Measurements from ENCODE around the gene CDC42EP4. TPM values are rescaled to one million over a fixed set of nuclear protein-coding genes. Genes with fewer than 3 reads are reported as not detected.

The CDC42EP4 gene
- total and polyA plus RNA-seq, 12 donors, result 18.6 to 87.6 (median 30.8) TPM

GRCh38 chr17:73234736-73235135 lies 77.1 kb downstream of the CDC42EP4 start:
- Histone ChIP-seq H3K27me3 (no peaks in the 10 kb centered on the region), H3K27ac (no peak overlapping the region), H3K9me3 (no peaks in the 10 kb centered on the region), H3K4me3 (no peak overlapping the region), H3K4me1 (peaks cover 0 to 60% (median 40%) of the 10 kb centered on the region in 9 donors), H3K36me3 (peaks cover 0 to 48% (median 18%) of the 10 kb centered on the region in 9 donors)
- ATAC-seq (no peak), DNase-seq (no peak)
- TF ChIP-seq CTCF (IDR thresholded peaks at IDR 0.05), result no peak
- intact Hi-C loops (cut with DNase I), result loop anchor here in 5 of 10 donors (5.0 kb wide), 3 partner anchors 37 to 507 kb away; partner anchors contain the start of gene COG1 (in 4 of the 5)
- 87 to 93% methylated on average over 10 of the region's 10 CpGs for WGBS, 2 donors

Other genes starting within 250 kb of the CDC42EP4 start
- gene SLC39A11, start 219.3 kb downstream of the CDC42EP4 start, total RNA-seq, result 10 to 100 TPM in 1 of 10 donors, 1 to 10 TPM in 9; 3.9 to 11.3 (median 7.1) TPM
- 1 to 10 TPM; 2.4 to 4.5 TPM for gene SLC39A11, start 219.3 kb downstream of the CDC42EP4 start, polyA plus RNA-seq
- gene SSTR2, start 147.0 kb downstream of the CDC42EP4 start, total RNA-seq, result 1 to 10 TPM in 2 of 10 donors, under 1 TPM in 8; 0.04 to 1.2 (median 0.44) TPM
- gene SSTR2, start 147.0 kb downstream of the CDC42EP4 start, polyA plus RNA-seq, result under 1 TPM; 0.16 to 0.37 TPM
- 10 to 100 TPM; 44.4 to 70.6 (median 58.0) TPM for gene COG1, start 118.9 kb downstream of the CDC42EP4 start, total RNA-seq
- 10 to 100 TPM; 27.1 to 97.2 TPM for gene COG1, start 118.9 kb downstream of the CDC42EP4 start, polyA plus RNA-seq
- not detected for gene CPSF4L, start 50.1 kb downstream of the CDC42EP4 start, total RNA-seq
- not detected for gene CPSF4L, start 50.1 kb downstream of the CDC42EP4 start, polyA plus RNA-seq